Kidney (tissue), 14 donors: Measurements from ENCODE around the gene ITCH. TPM values are rescaled to one million over a fixed set of nuclear protein-coding genes. Genes with fewer than 3 reads are reported as not detected.
"Not testable (repeated sequence)": the region's sequence is repeated elsewhere in the genome, so short reads cannot be mapped to it uniquely, and the experiment has no call there.

Experiments
- DNase-seq, 5 donors: peaks; one replicate each; pipeline ENCODE4 v3.0.0-alpha.2; 2013 to 2020
- FAIRE-seq: peaks from 2 replicates; lab custom pipeline; 2012; peaks lifted over from hg19 to GRCh38; lab: Jason Lieb, UNC
- H3K27ac ChIP-seq, 2 donors: one replicate each; pipeline ENCODE4 v1.7.0; 2013; ENCODE audit warnings: low read depth in 2 of 2, low read length in 2 of 2, inconsistent platforms in 1 of 2
- H3K27me3 ChIP-seq: one replicate; pipeline ENCODE4 v1.7.1; 2013; ENCODE audit warnings: low read length, inconsistent platforms; ENCODE audit not compliant: control insufficient read depth, insufficient read depth
- H3K36me3 ChIP-seq, 3 donors: one replicate each; pipeline versions ENCODE4 v1.7.0 to v1.7.1; 2013; ENCODE audit warnings: low read length in 3 of 3, control low read depth in 1 of 3, inconsistent platforms in 1 of 3; ENCODE audit not compliant: insufficient read depth in 3 of 3, control insufficient read depth in 2 of 3
- H3K4me1 ChIP-seq, 3 donors: one replicate each; pipeline versions ENCODE4 v1.7.0 to v1.7.1; 2013; ENCODE audit warnings: low read length in 3 of 3, inconsistent platforms in 1 of 3, low read depth in 1 of 3; ENCODE audit not compliant: control insufficient read depth in 2 of 3, insufficient read depth in 2 of 3
- H3K4me3 ChIP-seq, 3 donors: one replicate each; pipeline versions ENCODE4 v1.7.0 to v1.8.1; 2013; ENCODE audit warnings: low read length in 3 of 3, control low read depth in 1 of 3, inconsistent platforms in 1 of 3
- H3K9ac ChIP-seq, 3 donors: one replicate each; pipeline versions ENCODE4 v1.7.0 to v1.7.1; 2013; ENCODE audit warnings: low read length in 3 of 3, control low read depth in 1 of 3, inconsistent platforms in 1 of 3
- H3K9me3 ChIP-seq, 3 donors: one replicate each; pipeline versions ENCODE4 v1.7.0 to v1.7.1; 2013; ENCODE audit warnings: low read length in 3 of 3, control low read depth in 1 of 3, inconsistent platforms in 1 of 3; ENCODE audit not compliant: control insufficient read depth in 2 of 3, insufficient read depth in 1 of 3
- intact Hi-C: fragments of 100-400 bp; cut with DNase I; formaldehyde crosslinking; loops from one replicate; pipeline ENCODE4 v1.11.1; 2022
- polyA plus RNA-seq: library from polyadenylated mRNA; stranded (reverse); fragments of 350-450 nt; fragmentation: Illumina TruSeq; extraction: RNeasy Lipid Tissue Mini Kit (QIAGEN cat#74804); gene quantifications from one replicate; pipeline ENCODE4 v1.2.3, GENCODE V29; 2014; ENCODE audit warnings: low read depth, low replicate concordance; ENCODE audit not compliant: insufficient read depth
- total RNA-seq: library from RNA; stranded (reverse); fragmentation: NEBNext Ultra II Directional; extraction: Animal tissue kit (Norgen Biotek cat#: 25700); gene quantifications from one replicate; pipeline ENCODE4 v1.2.1, GENCODE V29; 2021
- TF ChIP-seq, protein P1 (sequence below): IDR thresholded peaks from 3 replicates; pipeline ENCODE4 v1.5.1; 2012; ENCODE audit warnings: mild to moderate bottlenecking, moderate library complexity, borderline replicate concordance; ENCODE audit not compliant: insufficient read depth; ENCODE audit errors: extremely low read depth
- donor health status: control.
- donor health status: control.
- donor health status: control.
- donor health status: control.
- donor health status: control.
- donor health status: DM: yes; HTN: yes; CAD: no.
- donor health status: Normal renal cell carcinoma (clear cell type).

The ITCH gene
- total and polyA plus RNA-seq, 2 donors from 2014 or later: 10.1 to 63.1 TPM

DNA sequence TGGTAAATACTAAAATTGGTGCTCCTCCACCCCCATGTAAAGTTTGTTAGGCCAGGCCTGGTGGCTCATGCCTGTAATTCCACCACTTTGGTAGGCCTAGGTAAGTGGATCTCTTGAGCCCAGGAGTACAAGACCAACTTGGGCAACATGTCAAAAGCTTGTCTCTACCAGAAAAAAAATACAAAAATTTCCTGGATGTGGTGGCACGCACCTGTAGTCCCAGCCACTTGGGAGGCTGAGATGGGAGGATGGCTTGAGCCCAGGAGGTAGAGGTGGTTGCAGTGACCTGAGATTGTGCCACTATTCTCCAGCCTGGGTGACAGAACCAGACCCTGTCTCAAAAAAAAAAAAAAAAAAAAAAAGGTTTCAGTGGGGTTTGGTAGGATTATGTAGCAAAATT is 41.7 kb downstream of the ITCH start:
- Histone ChIP-seq H3K27me3 (no peaks in the 10 kb centered on the region), H3K9ac (no peak overlapping the region), H3K9me3 (no peaks in the 10 kb centered on the region), H3K36me3 (peaks cover 0 to 5% (median 3%) of the 10 kb centered on the region in 3 donors), H3K4me3 (no peak overlapping the region), H3K27ac (no peak overlapping the region), H3K4me1 (peaks cover 0 to 9% (median 5%) of the 10 kb centered on the region in 3 donors)
- TF ChIP-seq, protein P1, sequence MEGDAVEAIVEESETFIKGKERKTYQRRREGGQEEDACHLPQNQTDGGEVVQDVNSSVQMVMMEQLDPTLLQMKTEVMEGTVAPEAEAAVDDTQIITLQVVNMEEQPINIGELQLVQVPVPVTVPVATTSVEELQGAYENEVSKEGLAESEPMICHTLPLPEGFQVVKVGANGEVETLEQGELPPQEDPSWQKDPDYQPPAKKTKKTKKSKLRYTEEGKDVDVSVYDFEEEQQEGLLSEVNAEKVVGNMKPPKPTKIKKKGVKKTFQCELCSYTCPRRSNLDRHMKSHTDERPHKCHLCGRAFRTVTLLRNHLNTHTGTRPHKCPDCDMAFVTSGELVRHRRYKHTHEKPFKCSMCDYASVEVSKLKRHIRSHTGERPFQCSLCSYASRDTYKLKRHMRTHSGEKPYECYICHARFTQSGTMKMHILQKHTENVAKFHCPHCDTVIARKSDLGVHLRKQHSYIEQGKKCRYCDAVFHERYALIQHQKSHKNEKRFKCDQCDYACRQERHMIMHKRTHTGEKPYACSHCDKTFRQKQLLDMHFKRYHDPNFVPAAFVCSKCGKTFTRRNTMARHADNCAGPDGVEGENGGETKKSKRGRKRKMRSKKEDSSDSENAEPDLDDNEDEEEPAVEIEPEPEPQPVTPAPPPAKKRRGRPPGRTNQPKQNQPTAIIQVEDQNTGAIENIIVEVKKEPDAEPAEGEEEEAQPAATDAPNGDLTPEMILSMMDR: no peak
- no peak for FAIRE-seq
- intact Hi-C loops: no loop called here
- no peak for DNase-seq

DNA sequence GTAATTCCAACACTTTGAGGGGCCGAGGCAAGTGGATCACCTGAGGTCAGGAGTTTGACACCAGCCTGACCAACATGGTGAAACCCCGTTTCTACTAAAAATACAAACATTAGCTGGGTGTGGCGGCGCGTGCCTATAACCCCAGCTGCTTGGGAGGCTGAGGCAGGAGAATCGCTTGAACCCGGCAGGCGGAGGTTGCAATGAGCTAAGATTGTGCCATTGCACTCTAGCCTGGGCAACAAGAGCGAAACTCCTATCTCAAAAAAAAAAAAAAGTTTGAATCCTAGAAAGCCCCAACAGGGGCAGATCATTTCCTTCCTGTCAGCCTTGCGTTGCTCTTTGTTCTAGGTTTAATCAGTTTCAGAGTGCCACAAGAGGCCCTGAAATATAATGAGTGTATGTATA is 42.2 kb downstream of the ITCH start:
- H3K9ac ChIP-seq, H3K9me3 ChIP-seq, intact Hi-C loops, H3K27me3 ChIP-seq, H3K27ac ChIP-seq, DNase-seq, H3K4me1 ChIP-seq, H3K4me3 ChIP-seq, FAIRE-seq, H3K36me3 ChIP-seq: not testable (repeated sequence)

DNA sequence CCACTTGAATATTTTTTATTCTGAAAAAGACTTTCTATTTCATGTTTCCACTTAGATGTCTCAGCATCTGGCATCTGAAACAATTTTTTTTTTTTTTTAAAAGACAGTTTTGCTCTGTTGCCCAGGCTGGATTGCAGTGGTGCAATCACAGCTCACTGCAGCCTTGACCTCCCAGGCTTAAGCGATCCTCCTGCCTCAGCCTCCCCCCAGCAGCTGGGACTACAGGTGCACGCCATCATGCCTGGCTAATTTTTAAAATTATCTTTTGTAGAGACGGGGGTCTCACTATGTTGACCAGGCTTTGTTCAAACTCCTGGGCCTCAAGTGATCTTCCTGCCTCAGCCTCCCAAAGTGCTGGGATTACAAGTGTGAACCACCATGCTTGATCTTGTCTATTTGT is 42.9 kb downstream of the ITCH start:
- H3K4me1 ChIP-seq, H3K36me3 ChIP-seq, H3K9me3 ChIP-seq, H3K27ac ChIP-seq, H3K27me3 ChIP-seq, FAIRE-seq, DNase-seq, H3K4me3 ChIP-seq, intact Hi-C loops, H3K9ac ChIP-seq: not testable (repeated sequence)

DNA sequence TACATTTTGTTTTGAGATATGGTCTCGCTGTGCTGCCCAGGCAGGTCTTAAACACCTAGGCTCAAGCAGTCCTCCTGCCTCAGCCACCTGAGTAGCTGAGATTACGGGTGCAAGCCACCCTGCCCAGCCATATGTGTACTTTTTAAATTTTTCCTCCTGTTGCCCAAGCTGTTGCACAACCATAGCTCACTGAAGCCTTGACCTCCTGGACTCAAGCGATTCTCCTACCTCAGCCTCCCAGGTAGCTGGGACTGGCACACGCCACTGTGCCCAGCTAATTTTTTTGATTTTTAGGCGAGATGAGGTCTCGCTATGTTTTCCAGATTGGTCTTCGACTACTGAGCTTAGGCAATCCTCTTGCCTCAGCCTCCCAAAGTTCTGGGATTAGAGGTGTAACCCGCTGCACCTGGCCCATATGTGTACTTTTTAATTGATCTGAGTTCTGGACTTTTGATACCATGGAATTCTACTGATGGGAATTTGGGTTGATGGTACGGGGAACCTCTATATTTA is 44.9 kb downstream of the ITCH start:
- no peaks in the 10 kb centered on the region for H3K9me3 ChIP-seq
- intact Hi-C loops: no loop called here
- DNase-seq (no peak), FAIRE-seq (no peak)
- peaks cover 0 to 3% (median under 1%) of the 10 kb centered on the region in 3 donors for H3K4me1 ChIP-seq
- TF ChIP-seq, protein P1: no peak
- H3K36me3 ChIP-seq: peaks cover 3 to 5% (median 3%) of the 10 kb centered on the region in 3 donors
- no peak overlapping the region for H3K9ac ChIP-seq
- H3K4me3 ChIP-seq: no peak overlapping the region
- H3K27ac ChIP-seq: no peak overlapping the region
- H3K27me3 ChIP-seq: no peaks in the 10 kb centered on the region
